Germinal center (tissue), 1 donor: Measurements from ENCODE around the gene WDR33.
"Not testable (repeated sequence)": the region's sequence is repeated elsewhere in the genome, so short reads cannot be mapped to it uniquely, and the experiment has no call there.

Source experiments
- DNase-seq: peaks from one replicate; pipeline ENCODE4 v3.0.0; 2012; ENCODE audit warnings: mixed read lengths, low spot score

The WDR33 gene

DNA sequence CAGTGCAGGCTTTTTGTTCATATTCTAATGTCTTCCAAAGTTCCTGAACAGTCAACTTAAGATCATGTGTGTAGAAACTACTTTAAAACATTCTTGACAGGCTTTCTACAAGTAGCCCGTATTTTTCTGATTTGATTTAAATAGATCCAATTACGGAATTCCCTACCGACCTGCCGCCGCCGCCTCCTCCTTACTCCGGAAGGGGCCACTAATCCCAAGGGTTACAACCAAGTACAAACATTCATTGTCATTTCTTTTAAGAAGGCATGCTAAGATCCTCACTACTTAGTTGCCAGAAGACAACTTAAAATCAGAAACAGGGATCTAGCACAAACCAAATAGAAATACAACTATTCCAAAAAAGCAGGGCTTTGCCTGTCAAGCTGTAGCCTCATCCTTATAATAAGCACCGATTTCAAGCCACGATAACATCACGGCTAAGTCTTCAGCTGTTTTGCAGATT, 784 bp downstream of the WDR33 start:
- no peak for DNase-seq

DNA sequence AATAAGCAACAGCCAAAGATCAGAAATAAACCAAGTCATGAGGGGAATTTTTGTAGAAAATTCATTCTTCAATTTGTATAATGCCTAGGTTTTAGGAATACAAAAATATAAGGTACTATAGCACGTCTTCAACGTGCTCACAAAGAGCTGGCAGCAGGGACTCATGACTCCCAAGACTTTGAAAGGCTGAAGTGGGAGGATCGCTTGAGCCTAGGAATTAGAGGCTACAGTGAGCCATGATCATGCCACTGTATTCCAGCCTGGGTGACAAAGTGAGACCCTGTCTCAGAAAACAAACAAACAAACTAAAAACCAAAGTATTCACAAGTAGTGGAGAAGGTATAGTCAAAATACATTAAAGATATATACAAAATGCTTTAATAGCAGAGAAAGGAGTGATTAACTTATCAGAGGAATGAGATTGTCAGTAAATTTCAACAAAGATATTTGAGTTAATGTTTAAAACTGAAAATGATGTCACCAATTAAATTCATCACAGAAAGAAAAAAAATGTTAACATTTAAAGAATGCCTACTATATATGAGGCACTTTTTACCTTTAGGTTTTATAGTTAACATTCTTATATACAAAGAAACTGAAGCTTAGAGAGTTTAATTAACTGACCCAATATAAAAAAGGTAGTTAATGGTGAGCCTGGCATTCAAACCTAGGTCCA, 3.2 kb downstream of the WDR33 start:
- DNase-seq: no peak

DNA sequence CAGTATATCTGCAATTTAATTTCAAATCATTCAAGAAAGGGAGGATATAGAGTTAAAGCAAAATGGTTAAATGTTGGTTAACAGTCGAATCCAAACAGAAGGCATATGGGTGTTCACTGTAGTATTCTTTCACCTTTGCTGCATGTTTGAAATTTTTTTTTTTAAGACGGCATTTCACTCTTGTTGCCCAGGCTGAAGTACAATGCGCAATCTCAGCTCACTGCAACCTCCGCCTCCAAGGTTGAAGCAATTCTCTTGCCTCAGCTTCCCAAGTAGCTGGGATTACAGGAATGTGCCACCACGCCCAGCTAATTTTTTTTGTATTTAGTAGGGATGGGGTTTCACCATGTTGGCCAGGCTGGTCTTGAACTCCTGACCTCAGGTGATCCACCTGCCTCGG, 4.1 kb downstream of the WDR33 start:
- DNase-seq: not testable (repeated sequence)

DNA sequence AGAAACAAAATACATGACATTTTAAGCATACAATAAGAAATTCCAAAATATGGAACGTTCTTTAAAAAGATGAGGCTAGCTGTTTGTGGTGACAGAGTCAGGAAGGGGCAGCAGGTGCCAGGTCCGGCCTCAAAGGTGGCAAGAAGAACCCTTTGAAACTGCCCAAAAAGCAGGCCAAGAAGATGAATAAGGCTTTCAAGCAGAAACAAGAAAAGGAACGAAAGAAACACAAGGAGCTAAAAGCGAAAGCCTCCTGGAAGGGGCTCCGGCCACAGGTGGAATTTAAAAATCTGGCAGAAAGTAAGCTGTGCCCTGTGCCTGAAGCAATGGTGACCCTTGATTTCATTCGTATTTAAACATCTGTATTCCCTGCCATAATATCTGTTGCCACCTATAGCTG, 5.5 kb downstream of the WDR33 start:
- no peak for DNase-seq

DNA sequence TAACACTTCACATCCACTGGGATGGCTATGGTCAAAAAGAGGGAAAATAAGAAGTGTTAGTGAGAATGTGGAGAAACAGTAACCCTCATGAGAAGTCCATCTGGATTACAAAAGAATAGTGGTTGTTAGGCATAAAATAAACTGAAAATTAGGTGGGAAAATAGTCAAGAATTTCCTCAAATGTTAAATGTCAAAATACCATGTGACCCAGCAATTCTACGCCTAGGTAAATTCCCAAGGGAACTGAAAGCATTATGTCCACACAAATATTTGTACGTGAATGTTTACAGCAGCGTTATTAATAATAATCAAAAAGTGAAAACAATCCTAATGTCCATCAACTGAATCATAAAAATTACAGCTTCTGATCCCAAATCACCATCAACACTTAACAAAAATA, 11.0 kb downstream of the WDR33 start:
- DNase-seq: no peak

DNA sequence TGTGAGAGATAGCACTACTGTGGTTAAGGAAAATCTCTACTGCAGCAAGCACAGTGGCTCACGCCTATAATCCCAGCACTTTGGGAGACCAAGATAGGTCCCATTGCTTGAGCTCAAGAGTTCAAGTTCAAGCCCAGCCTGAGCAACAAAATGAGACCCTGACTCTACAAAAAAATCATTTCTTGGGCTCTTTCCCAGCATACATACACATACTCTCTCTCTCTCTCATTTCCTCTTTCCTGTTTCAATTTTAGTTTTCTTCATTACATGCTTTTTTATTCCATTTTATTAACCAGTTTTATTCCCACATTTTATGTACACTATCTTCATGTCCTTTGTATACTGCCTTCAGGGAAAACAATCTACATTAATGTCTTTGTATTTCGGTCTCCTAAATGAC, 14.6 kb downstream of the WDR33 start:
- DNase-seq: no peak

DNA sequence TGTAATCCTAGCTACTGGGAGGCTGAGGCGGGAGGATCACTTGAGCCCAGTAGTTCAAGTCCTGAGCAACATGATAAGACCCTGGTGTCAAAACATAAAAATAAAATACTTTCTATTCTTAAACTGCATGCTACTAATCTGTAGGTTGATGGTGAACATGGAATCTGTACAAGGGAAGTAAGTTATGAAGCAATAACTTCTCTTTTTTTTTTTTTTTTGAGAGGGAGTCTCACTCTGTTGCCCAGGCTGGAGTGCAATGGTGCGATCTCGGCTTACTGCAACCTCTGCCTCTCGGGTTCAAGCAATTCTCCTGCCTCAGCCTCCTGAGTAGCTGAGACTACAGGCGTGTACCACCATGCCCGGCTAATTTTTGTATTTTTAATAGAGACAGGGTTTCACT, 16.1 kb downstream of the WDR33 start:
- not testable (repeated sequence) for DNase-seq

DNA sequence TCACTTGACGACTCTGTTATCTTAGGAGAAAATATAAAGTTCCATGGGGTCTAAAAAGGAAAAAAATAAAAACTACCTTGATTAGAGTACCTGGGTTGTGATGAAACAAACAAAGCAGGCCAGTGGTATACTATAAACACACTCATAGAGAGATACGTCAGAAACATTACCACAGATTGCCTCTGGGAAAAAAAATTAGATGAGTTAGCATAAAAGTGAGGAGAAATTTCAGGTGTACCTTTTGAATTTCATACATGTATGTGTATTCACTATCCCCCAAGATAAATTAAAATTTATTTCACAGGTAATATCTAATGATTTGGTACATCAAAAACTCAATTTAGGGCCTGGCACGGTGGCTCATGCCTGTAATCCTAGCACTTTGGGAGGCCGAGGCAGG, 18.2 kb downstream of the WDR33 start:
- DNase-seq: no peak

DNA sequence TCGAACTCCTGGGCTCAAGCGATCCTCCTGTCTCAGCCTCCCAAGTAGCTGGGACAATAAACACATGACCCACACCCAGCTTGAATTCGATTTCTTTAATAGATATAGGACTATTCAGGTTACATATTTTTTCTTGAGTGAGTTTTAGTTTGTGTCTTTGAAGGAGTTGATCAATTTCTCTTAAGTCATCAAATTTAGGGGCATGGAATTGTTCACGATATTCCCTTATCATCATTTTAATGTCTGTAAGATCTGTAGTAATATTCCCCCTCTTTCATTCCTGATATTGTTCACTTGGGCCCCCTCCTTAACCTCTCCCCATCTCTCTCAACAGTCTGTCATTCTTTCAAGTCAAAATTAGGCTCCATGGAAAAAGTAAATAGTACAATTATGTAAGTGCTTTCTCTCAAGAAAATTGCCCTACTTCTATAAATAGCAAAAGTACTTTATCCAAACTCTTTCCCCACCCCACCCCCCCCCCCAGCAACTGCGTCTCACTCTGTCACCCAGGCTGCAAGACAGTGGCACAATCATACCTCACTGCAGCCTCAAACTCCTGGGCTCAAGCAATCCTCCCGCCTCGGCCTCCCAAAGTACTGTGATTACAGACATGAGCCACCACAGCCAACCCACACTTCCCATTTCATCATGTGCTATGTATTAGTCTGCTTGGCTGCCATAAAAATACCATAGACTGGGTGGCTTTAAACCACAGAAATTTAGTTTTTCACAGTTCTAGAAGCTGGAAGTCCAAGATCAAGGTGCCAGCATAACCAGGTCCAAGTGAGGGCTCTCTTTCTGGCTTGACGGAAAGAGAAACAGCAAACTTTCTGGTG, 20.1 kb downstream of the WDR33 start:
- no peak for DNase-seq

DNA sequence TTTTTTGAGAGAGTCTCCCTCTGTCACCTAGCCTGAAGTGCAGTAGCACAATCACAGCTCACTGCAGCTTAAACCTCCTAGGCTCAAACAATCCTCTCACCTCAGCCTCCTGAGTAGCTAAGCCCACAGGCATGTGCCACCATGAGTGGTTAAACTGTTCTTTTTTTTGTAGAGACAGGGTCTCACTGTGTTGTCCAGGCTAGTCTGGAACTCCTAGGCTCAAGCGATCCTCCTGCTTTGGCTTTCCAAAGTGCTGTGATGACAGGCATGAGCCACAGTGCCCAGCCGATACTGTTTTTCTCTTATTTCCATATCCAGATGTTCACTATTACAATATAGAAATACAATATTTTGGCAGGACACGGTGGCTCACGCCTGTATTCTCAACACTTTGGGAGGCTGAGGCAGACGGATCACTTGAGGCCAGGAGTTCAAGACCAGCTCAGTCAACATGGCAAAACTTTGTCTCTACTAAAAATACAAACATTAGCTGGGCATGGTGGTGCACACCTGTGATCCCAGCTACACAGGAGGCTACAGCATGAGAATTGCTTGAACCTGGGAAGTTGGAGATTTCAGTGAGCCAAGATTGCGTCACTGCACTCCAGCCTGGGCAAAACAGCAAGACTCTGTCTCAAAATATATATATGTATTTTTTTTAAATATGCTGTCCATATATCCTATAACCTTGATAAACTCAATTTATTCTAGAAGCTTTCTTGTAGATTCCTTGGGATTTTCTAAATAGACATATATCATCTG, 24.7 kb downstream of the WDR33 start:
- no peak for DNase-seq

DNA sequence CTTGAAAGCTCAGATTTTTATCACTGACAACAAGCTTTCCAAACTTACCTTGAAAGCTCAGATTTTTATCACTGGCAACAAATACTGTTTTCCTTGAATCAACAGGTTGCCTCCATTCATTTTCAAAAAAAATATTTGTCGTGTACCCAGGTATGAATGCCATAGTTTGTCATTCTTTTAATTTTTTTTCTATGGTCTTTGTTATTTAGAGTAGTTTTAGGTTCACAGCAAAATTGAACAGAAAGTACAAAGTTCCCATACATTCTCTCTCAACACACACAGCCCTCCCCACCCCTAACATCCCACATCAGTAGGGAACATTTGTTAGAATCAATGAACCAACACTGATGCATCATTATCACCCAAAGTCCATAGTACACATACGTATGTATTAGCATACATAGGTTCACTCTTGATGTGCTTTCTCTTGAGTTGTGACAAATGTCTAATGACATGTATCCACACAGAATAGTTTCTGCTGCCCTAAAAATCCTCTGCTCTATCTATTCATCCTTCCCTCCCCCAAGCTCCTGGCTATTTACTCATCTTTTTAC, 25.9 kb downstream of the WDR33 start:
- no peak for DNase-seq

DNA sequence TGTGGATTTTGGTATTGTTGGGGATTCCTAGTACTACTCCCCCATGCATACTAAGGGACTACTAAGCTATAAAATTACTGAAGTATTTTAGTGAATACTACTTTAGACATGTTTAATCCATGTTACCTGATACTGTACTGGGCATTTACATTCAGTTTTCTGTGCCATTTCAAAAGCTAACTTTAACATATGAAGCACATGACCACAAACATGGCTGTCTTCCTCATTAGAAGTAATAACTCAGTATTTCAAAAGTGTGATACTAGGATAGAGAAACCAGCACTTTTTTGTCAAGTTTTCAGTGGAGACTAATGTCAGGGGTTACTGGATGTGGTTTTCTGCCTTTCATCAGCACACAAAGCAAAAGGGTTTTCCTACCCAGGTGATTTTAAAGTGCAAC, 27.9 kb downstream of the WDR33 start:
- no peak for DNase-seq

DNA sequence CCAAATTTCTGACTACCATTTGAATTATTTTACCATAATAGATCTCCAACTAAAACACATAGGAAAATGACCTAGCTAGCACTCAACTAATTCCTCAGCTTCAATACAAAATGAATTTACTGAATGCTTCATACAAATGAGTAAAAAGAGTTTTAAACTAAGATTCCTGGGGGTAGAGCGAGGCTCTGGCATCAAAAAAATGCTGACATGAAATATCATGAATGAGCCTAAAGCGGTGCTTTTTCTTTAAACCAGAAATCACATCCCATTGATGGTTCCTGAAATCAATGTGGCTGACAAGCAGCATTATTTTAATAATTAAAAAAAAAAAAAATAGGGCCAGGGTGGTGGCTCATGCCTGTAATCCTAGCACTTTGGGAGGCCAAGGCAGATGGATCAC, 32.1 kb downstream of the WDR33 start:
- DNase-seq: no peak

DNA sequence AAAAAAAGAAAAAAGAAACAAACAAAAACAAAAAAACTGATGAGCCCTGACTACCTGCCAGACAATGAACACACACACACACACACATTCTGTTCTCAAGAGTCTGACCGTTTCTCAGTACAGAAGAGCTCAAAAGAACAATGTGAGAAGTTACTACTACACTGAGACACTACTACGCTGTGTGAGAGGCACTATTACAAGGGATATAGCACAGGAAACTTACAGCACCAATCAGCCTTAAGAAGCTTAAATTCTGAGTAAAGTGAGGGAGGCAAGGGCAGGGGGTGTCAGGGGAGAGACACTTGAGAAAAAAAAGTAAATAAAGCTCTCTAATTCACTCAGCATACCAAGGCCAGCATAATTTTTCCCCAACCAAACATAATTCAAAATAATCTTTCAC, 32.5 kb downstream of the WDR33 start:
- no peak for DNase-seq

DNA sequence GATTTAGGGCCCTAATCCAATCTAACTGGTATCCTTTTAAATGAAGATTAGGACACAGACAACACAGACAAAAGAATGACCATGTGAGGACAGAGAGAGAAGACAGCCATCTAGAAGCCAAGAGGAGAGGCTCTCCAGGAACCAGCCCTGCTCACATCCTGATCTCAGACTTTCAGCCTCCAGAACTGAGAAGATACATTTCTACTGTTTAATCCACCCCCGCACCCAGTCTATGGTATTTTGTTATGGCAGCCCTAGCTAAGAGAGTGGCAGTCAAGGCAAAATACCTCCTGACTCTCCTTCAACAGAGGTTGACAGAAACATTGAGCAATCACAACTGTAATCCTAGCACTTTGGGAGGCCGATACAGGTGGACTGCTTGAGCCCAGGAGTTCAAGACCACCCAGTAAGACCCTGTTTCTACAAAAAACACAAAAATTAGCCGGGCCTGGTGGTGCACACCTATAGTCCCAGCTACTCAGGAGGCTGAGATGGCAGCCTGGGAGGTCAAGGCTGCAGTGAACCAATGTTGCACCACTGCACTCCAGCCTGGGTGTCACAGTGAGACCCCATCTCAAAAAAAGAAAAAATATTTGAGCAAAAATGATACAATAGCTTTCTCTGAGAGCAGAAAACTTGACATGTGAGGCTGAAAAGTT, 34.7 kb downstream of the WDR33 start:
- no peak for DNase-seq

DNA sequence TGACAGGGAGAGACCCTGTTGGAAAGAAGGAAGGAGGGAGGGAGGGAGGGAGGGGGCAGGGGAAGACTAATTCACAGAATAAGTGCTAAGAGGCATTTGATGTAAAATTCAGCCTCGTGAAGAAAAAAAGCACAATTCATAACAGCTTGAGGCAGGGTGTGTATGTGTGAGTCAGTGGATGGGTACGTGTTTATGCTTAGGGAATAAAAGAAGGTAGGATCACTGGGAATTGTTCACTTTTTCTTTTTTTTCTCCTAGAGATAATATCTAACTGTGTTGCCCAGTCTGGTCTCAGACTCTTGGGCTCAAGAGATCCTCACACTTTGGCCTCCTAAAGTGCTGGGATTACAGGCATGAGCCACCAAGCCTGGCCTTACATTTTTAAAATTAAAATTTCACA, 39.2 kb downstream of the WDR33 start:
- DNase-seq: no peak

DNA sequence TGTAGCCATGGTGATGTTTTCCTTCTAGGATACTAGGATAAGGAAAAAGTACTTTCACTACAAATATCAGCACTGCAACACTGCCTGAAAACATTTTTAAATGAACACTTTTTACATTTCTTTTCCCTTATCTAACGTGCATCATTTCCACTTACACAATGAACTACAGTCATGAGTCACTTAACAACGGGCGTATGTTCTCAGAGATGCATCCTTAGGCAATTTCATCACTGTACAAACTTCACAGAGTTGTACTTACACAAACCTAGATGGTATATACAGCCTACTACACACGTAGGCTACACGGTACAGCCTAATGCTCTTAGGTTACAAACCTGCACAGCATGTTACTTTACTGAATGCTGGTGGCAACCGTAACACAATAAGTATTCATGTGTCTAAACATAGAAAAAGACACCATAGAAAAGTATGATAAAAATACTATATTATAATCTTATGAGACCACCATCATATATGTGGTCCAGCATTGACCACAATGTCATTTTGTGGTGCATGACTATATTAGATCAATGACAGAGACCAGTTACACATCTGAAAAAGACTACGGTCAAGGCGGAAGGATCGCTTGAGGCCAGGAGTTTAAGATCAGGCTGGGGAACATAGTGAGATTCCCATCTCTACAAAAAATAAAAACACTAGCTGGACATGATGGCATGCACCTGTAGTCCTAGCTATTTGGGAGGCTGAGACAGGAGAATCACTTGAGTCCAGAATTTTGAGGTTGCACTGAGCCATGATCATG, 39.8 kb downstream of the WDR33 start:
- DNase-seq: no peak

DNA sequence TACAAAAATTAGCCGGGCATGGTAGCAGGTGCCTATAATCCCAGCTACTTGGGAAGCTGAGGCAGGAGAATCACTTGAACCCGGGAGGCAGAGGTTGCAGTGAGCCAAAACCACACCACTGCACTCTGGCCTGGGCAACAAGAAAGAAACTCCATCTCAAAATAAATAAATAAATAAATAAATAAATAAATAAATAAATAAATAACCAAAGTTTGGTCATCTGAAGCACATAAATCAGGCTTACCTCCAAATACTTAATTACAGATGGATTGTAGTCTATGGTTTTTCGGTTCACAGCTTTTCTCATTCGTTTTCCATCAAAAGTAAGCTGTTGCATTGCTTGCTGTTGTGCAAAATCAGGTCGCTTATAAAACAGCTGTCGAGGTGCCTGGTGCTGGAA, 40.4 kb downstream of the WDR33 start:
- not testable (repeated sequence) for DNase-seq

DNA sequence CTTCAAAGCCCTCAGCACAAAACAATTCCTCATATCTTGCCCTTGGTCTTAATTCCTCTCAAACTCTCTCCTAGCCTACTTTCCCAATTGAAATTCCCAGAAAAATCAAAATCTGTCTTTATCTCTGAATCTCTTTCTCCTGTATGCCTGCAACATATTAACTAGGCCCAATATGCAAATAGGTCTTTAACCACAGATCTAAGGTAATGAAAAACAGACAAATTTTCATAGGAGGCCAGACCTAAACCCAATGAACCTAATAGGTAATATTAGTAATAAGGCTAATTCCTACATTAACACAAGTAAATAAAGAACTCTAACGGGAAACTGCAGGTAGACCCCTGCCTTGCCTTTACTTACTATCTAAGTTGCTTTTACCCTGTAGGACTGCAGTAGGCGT, 41.4 kb downstream of the WDR33 start:
- DNase-seq: no peak

DNA sequence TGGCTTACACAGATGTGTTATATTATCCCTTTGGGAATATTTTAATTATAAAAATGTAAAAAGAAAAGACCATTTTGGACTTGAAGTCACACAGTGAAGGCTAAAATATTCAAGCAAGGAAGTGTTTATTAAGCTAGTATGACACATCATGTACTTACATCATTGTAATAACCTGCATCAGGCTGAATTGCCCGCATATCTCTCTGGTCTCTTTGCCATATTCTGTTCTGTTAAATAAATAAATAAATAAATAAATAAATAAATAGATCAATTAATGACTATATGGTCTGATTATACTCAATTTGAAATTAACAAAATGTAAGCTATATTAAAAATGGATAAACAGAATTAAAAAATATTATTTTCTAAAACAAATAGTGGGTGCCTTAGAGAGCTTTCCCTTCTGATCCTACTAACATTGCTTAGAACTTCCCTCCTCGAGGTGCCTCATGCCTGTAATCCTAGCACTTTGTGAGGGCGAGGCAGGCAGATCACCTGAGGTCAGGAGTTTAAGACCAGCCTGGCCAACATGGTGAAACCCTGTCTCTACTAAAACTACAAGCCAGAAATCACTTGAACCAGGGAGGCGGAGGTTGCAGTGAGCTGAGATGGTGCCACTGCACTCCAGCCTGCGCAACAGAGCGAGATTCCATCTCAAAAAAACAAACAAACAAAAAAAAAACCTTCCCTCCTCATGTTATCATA, 42.0 kb downstream of the WDR33 start:
- no peak for DNase-seq

DNA sequence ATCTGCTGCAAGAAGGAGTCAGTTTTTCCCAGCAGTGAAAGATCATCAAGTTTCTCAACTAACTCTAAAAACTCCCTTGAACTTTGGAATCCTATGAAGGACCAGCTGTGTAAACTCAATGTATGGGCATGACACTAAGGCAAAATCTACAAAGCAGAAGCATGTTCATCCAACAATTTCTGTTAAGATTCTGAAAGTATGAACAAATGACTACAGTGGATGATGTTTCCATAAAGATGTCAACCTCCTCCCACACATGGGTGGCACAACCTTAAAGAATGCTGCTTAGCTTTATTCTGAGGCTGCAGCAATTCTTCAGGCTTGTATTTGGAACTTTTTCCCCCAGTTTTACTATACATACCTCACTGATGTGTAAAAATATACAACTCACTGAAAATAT, 47.2 kb downstream of the WDR33 start:
- no peak for DNase-seq
